Right lobe of liver (tissue), 6 donors: ENCODE results near the gene CUX1. TPM values are rescaled to one million over a fixed set of nuclear protein-coding genes. Genes with fewer than 3 reads are reported as not detected.

Experiments
- ATAC-seq, 4 donors: fragments of 200-7000 bp; cut with Tn5 transposase; one replicate each; pipeline ENCODE4 v1.9.1; 2020; ENCODE audit warnings: mild to moderate bottlenecking in 4 of 4, moderate library complexity in 4 of 4
- DNase-seq, 3 donors: peaks; one replicate each; pipeline ENCODE4 v3.0.0-alpha.2; 2020
- H3K27ac ChIP-seq, 3 donors: fragments of 200-600 bp; one replicate each; pipeline ENCODE4 v1.8.0; 2022
- H3K27me3 ChIP-seq, 2 donors: fragments of 200-600 bp; one replicate each; pipeline ENCODE4 v1.8.0; 2022
- H3K36me3 ChIP-seq, 4 donors: fragments of 200-600 bp; sonication (generic) in 1 of 4; one replicate each; pipeline versions ENCODE4 v1.5.1 to v1.8.0; 2017 to 2022; ENCODE audit warnings: control low read depth in 1 of 4
- H3K4me1 ChIP-seq, 4 donors: fragments of 200-600 bp; sonication (generic) in 1 of 4; one replicate each; pipeline versions ENCODE4 v1.5.1 to v1.8.0; 2017 to 2022; ENCODE audit warnings: control low read depth in 1 of 4
- H3K4me3 ChIP-seq, 3 donors: fragments of 200-600 bp; one replicate each; pipeline ENCODE4 v1.8.0; 2022
- H3K9me3 ChIP-seq, 4 donors: fragments of 200-600 bp; sonication (generic) in 1 of 4; one replicate each; pipeline versions ENCODE4 v1.5.1 to v1.8.0; 2017 to 2022; ENCODE audit warnings: control low read depth in 1 of 4
- CTCF ChIP-seq, 4 donors: fragments of 200-600 bp in 3 of 4; fragments of 450-650 bp in 1 of 4; IDR thresholded peaks; one replicate each; pipeline versions ENCODE4 v1.5.1 to v1.8.0; 2016 to 2022; ENCODE audit warnings: antibody characterized with exemption in 4 of 4, mild to moderate bottlenecking in 2 of 4
- POLR2A ChIP-seq: fragments of 450-650 bp; IDR thresholded peaks from one replicate; pipeline ENCODE4 v1.6.1; 2017; ENCODE audit warnings: antibody characterized with exemption, mild to moderate bottlenecking
- WGBS: methylation state at CpG from one replicate; pipeline ENCODE4 v1.1.6; 2018; ENCODE audit warnings: low coverage, low lambda C conversion rate; ENCODE audit not compliant: insufficient coverage; ENCODE audit errors: missing lambda C conversion rate; 5-methylcytosine and 5-hydroxymethylcytosine counted together
- intact Hi-C, 2 donors: fragments of 100-400 bp; cut with DNase I; formaldehyde crosslinking; loops; one replicate each; pipeline versions ENCODE4 v1.11.2 to v1.14.1; 2022
- long read RNA-seq: library from polyadenylated mRNA; unstranded; transcript quantifications from one replicate; pipeline ENCODE4 v2.0.0, GENCODE V29; 2019
- total RNA-seq, 6 experiments: library from RNA; depleted of rRNA in 2 of 6; stranded (reverse); fragments of >200 nt in 2 of 6; fragmentation: NEBNext Ultra II Directional in 3 of 6; extraction: Animal tissue kit (Norgen Biotek cat#: 25700) in 3 of 6; gene quantifications; one replicate each; pipeline versions ENCODE4 v1.1.0 to v1.2.4, GENCODE V29; 2016 to 2023
- donor health status: DM: no; HTN: yes; CAD: no.
- donor health status: DM: no; HTN: no; CAD: no.
- donor health status: DM: no; HTN: no; CAD: no.
- donor health status: DM: no; HTN: yes; CAD: no.
- donor health status: DM: no; HTN: yes; CAD: no.

The CUX1 gene
- total RNA-seq, result 10 to 100 TPM; 34.3 to 53.1 (median 40.6) TPM
- long read RNA-seq, partial matches to known transcripts, result 1 of 3 reads
- long read RNA-seq, other reads (novel, unspliced or antisense), result 0 of 3 reads

DNA sequence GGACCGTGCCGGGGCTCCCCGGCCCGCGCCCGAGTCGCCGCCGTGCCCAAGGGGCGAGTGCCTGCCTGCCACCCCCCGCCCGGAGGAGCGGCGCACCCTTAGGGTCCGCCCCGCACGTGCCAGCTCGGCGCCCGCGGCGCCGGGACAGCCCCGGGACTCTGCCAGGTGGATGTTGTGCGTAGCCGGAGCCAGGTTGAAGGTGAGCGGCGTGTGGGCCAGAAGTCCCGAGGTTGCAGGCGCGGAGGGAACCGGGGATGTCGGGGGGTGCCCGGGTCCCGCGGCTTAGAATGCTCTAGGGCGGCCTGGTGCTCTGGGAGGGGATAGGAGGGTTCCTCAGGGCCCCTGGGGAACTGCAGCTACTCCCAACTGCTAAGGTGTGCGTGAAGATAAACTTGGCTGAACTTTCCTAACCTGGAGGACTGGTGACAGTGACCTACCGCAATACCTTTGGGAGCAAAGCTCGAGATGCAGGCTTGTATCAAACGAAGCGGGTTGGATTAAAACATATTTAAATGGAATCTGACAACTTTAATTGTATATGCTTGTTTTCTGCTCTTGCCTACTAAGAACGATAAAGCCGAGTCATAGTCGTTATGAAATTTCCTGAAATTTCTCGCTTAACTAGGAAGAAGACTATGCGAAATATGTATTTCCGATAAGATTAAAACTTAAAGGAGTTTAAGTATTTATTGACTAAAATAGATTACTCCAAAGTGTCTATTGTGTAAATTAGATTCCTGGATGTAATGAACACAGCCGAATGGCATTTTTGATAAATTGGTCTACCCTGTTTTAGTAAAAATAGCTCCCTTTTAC is at the start of gene CUX1:
TSS of gene CUX1 (plus strand) at position 156 of the 816 bp plus-strand sequence. CDS start at position 170, 14 bp downstream.
- WGBS, result 10% methylated on average over 20 of the region's 49 CpGs

DNA sequence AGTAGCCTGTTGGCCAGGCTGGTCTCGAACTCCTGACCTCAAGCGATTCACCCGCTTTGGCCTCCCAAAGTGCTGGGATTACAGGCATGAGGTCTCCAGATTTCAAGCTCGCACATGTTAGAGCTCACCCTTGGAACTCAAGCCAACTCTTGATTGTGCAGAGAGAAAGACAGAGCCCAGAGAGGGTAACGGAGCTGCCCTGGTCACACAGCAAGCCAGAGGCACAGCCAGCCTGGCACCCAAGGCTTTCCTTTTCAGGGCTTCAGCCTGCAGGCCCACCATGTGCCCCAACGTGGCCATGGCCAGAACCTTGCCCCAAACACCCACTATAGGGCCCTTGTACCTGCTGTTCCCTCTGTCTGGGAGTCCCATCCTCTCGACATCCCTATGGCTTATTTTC is 49.1 kb upstream of the CUX1 start:
- H3K9me3 ChIP-seq, result no peaks in the 10 kb centered on the region
- no peaks in the 10 kb centered on the region for H3K36me3 ChIP-seq
- DNase-seq (no peak), ATAC-seq (no peak)
- 67% methylated on average over 1 of the region's 7 CpGs for WGBS
- H3K4me1 ChIP-seq, result no peaks in the 10 kb centered on the region
- H3K27me3 ChIP-seq, result no peaks in the 10 kb centered on the region
- intact Hi-C loops, result no loop called here
- TF ChIP-seq POLR2A (no peak), CTCF (IDR thresholded peaks at IDR 0.05) (no peak)
- no peak overlapping the region for H3K27ac ChIP-seq
- H3K4me3 ChIP-seq, result no peak overlapping the region

More for the DNA sequence above, at the start of gene CUX1:
- Histone ChIP-seq H3K27ac (peak within 1 kb of the TSS; percentile 76 to 94 (median 78)), H3K27me3 (no peaks in the 10 kb centered on the region), H3K9me3 (no peaks in the 10 kb centered on the region), H3K36me3 (no peaks in the 10 kb centered on the region), H3K4me1 (peaks cover 0 to 27% (median 6%) of the 10 kb centered on the region in 4 donors), H3K4me3 (peak within 1 kb of the TSS; percentile 67 to 84 (median 71))
- ATAC-seq (peak; percentile 33 to 60 (median 44)), DNase-seq (peak; percentile 66 to 85 (median 83))
- intact Hi-C loops, result loop anchor here in 1 of 2 donors (10.0 kb wide), 1 partner anchor 123 kb away; no protein-coding TSS in a partner anchor
- no peak for TF ChIP-seq CTCF (IDR thresholded peaks at IDR 0.05)
- peak; percentile 9 for TF ChIP-seq POLR2A

GRCh38 chr7:101770466-101770865 is 47.0 kb upstream of the CUX1 start:
- WGBS, result no CpG with 5 or more reads among the region's 4 CpGs
- intact Hi-C loops, result no loop called here
- no peak overlapping the region for H3K27ac ChIP-seq
- H3K4me3 ChIP-seq, result no peak overlapping the region
- DNase-seq (no peak), ATAC-seq (no peak)
- H3K9me3 ChIP-seq, result no peaks in the 10 kb centered on the region
- no peaks in the 10 kb centered on the region for H3K4me1 ChIP-seq
- H3K27me3 ChIP-seq, result no peaks in the 10 kb centered on the region
- TF ChIP-seq CTCF (IDR thresholded peaks at IDR 0.05), result no peak
- TF ChIP-seq POLR2A, result no peak
- H3K36me3 ChIP-seq, result no peaks in the 10 kb centered on the region

- TF ChIP-seq CTCF (IDR thresholded peaks at IDR 0.05), result no peak
- no peak for TF ChIP-seq POLR2A
- H3K27ac ChIP-seq, result no peak overlapping the region
- no peaks in the 10 kb centered on the region for H3K9me3 ChIP-seq
- ATAC-seq, result no peak
- no peaks in the 10 kb centered on the region for H3K4me1 ChIP-seq
- 56% methylated on average over 2 of the region's 4 CpGs for WGBS
- no peak overlapping the region for H3K4me3 ChIP-seq
- intact Hi-C loops, result no loop called here
- H3K36me3 ChIP-seq, result no peaks in the 10 kb centered on the region
- H3K27me3 ChIP-seq, result no peaks in the 10 kb centered on the region
- DNase-seq, result no peak
Observed at GRCh38 chr7:101772508-101773211, 44.8 kb upstream of the CUX1 start.
